Neural cell (in vitro differentiated cells): ENCODE measurements around the gene FKBP1A. TPM values are rescaled to one million over a fixed set of nuclear protein-coding genes. Genes with fewer than 3 reads are reported as not detected.

Experiments used
- H2AFZ ChIP-seq: fragments of 200-600, 300-800 bp; sonication (generic), shearing (Covaris generic); 2 replicates; pipeline ENCODE4 v1.6.0; 2014; ENCODE audit warnings: low read depth, mild to moderate bottlenecking, antibody characterized with exemption, low read length, moderate library complexity
- H3F3A ChIP-seq: fragments of 200-600 bp; shearing (Covaris generic); 2 replicates; pipeline ENCODE4 v1.6.1; 2016; ENCODE audit warnings: mild to moderate bottlenecking, moderate library complexity, mixed read lengths, antibody characterized with exemption, low read length; ENCODE audit not compliant: insufficient read depth, poor library complexity, severe bottlenecking
- H3K27ac ChIP-seq: fragments of 200-600, 300-800 bp; sonication (generic), shearing (Covaris generic); 2 replicates; pipeline ENCODE4 v1.5.1; 2014; ENCODE audit warnings: mild to moderate bottlenecking, low read length, moderate library complexity
- H3K27me3 ChIP-seq: fragments of 300-800, 200-600 bp; sonication (generic), shearing (Covaris generic); 2 replicates; pipeline ENCODE4 v1.6.0; 2014; ENCODE audit warnings: mild to moderate bottlenecking, low read depth, low read length, moderate library complexity; ENCODE audit not compliant: insufficient read depth
- H3K36me3 ChIP-seq: fragments of 300-800, 200-600 bp; sonication (generic), shearing (Covaris generic); 2 replicates; pipeline ENCODE4 v1.5.1; 2014; ENCODE audit warnings: mild to moderate bottlenecking, antibody characterized with exemption, low read length, moderate library complexity; ENCODE audit not compliant: insufficient read depth
- H3K4me2 ChIP-seq: fragments of 300-800, 200-600 bp; sonication (generic), shearing (Covaris generic); 2 replicates; pipeline ENCODE4 v1.6.0; 2014; ENCODE audit warnings: mild to moderate bottlenecking, low read length
- H3K4me3 ChIP-seq: fragments of 300-800, 200-600 bp; sonication (generic), shearing (Covaris generic); 2 replicates; pipeline ENCODE4 v1.5.1; 2014; ENCODE audit warnings: mild to moderate bottlenecking, low read length, moderate library complexity
- H3K79me2 ChIP-seq: fragments of 200-600 bp; shearing (Covaris generic); replicated peaks from 2 replicates; pipeline ENCODE4 v1.6.0; 2014; ENCODE audit warnings: mild to moderate bottlenecking, low read length, moderate library complexity; ENCODE audit not compliant: insufficient read depth
- H3K9ac ChIP-seq: fragments of 300-800, 200-600 bp; sonication (generic), shearing (Covaris generic); 2 replicates; pipeline ENCODE4 v1.6.1; 2016; ENCODE audit warnings: mild to moderate bottlenecking, low read length, mixed read lengths
- H3K9me2 ChIP-seq: fragments of 200-600 bp; shearing (Covaris generic); 2 replicates; pipeline ENCODE4 v1.6.1; 2016; ENCODE audit warnings: mild to moderate bottlenecking, low read length, mixed read lengths; ENCODE audit not compliant: insufficient read depth
- H3K9me3 ChIP-seq: fragments of 200-600, 300-800 bp; sonication (generic), shearing (Covaris generic); 2 replicates; pipeline ENCODE4 v1.6.1; 2016; ENCODE audit warnings: mild to moderate bottlenecking, mixed run types, low read length, moderate library complexity, mixed read lengths
- H4K20me1 ChIP-seq: fragments of 200-600 bp; shearing (Covaris generic); 2 replicates; pipeline ENCODE4 v1.6.1; 2016; ENCODE audit warnings: mild to moderate bottlenecking, mixed run types; ENCODE audit not compliant: insufficient read depth
- CTCF ChIP-seq: fragments of 450-650 bp; IDR thresholded peaks from 2 replicates; pipeline ENCODE4 v1.5.1; 2014; ENCODE audit warnings: antibody characterized with exemption, mild to moderate bottlenecking, moderate library complexity; ENCODE audit not compliant: poor library complexity, severe bottlenecking
- EP300 ChIP-seq: fragments of 450-650 bp; conservative IDR thresholded peaks from 2 replicates; pipeline ENCODE4 v1.6.1; 2014; ENCODE audit warnings: antibody characterized with exemption, mild to moderate bottlenecking, moderate library complexity; ENCODE audit not compliant: poor library complexity, severe bottlenecking
- EZH2 ChIP-seq: fragments of 200-600, 300-800 bp; shearing (Covaris generic), sonication (generic); IDR thresholded peaks from 2 replicates; pipeline ENCODE4 v1.6.1; 2014; ENCODE audit warnings: antibody characterized with exemption, low read length, borderline replicate concordance, mild to moderate bottlenecking; ENCODE audit not compliant: insufficient read depth, poor library complexity, severe bottlenecking
- MXI1 ChIP-seq: fragments of 450-650 bp; conservative IDR thresholded peaks from 2 replicates; pipeline ENCODE4 v1.6.1; 2014; ENCODE audit warnings: antibody characterized with exemption, mild to moderate bottlenecking; ENCODE audit not compliant: poor library complexity, severe bottlenecking
- POLR2AphosphoS5 ChIP-seq: IDR thresholded peaks from 2 replicates; pipeline ENCODE4 v1.6.1; 2012
- RAD21 ChIP-seq: fragments of 450-650 bp; conservative IDR thresholded peaks from 2 replicates; pipeline ENCODE4 v1.6.1; 2014; ENCODE audit warnings: antibody characterized with exemption, mild to moderate bottlenecking, moderate library complexity
- REST ChIP-seq: IDR thresholded peaks from 2 replicates; pipeline ENCODE4 v1.6.1; 2012; ENCODE audit warnings: borderline replicate concordance
- SMC3 ChIP-seq: fragments of 450-650 bp; conservative IDR thresholded peaks from 2 replicates; pipeline ENCODE4 v1.6.1; 2014; ENCODE audit warnings: antibody characterized with exemption, mild to moderate bottlenecking, moderate library complexity; ENCODE audit not compliant: poor library complexity
- TAF1 ChIP-seq: IDR thresholded peaks from 2 replicates; pipeline ENCODE4 v1.6.1; 2012; ENCODE audit warnings: low read depth
- polyA plus RNA-seq: library from polyadenylated mRNA; depleted of rRNA; stranded (reverse); fragments of >200 nt; gene quantifications from 2 replicates; pipeline ENCODE4 v1.2.3, GENCODE V29; 2014

FKBP1A gene
- polyA plus RNA-seq, 1 donor from 2014 or later, result 150 TPM

GRCh38 chr20:1333462-1334369 lies 59.1 kb downstream of the FKBP1A start:
- TF ChIP-seq CTCF (no peak), SMC3 (no peak), RAD21 (no peak), EZH2 (no peak), MXI1 (no peak), TAF1 (no peak), POLR2AphosphoS5 (no peak), REST (no peak), EP300 (no peak)
- H3K4me2 ChIP-seq, result no peak overlapping the region
- peaks cover 5% of the 10 kb centered on the region for H3K79me2 ChIP-seq

GRCh38 chr20:1332749-1333300 lies 60.0 kb downstream of the FKBP1A start:
- no peak overlapping the region for H3K4me2 ChIP-seq
- no peaks in the 10 kb centered on the region for H3K36me3 ChIP-seq
- peaks cover 5% of the 10 kb centered on the region for H3K79me2 ChIP-seq
- H3K9me3 ChIP-seq, result no peaks in the 10 kb centered on the region
- no peak overlapping the region for H3K4me3 ChIP-seq
- no peak overlapping the region for H3K9ac ChIP-seq
- no peaks in the 10 kb centered on the region for H3K27me3 ChIP-seq
- no peak for TF ChIP-seq EP300
- TF ChIP-seq REST, result no peak
- no peaks in the 10 kb centered on the region for H4K20me1 ChIP-seq
- H3K9me2 ChIP-seq, result no peaks in the 10 kb centered on the region
- H3K27ac ChIP-seq, result no peak overlapping the region
- H3F3A ChIP-seq, result no peaks in the 10 kb centered on the region
- H2AFZ ChIP-seq, result no peak overlapping the region

More at GRCh38 chr20:1333462-1334369, 59.1 kb downstream of the FKBP1A start:
- Histone ChIP-seq H3K27me3 (no peaks in the 10 kb centered on the region), H3K4me3 (no peak overlapping the region), H3F3A (no peaks in the 10 kb centered on the region), H3K9ac (no peak overlapping the region), H3K36me3 (no peaks in the 10 kb centered on the region), H3K9me2 (no peaks in the 10 kb centered on the region), H2AFZ (no peak overlapping the region), H3K27ac (no peak overlapping the region), H3K9me3 (no peaks in the 10 kb centered on the region), H4K20me1 (no peaks in the 10 kb centered on the region)
